ENCODE data around the gene RNLS. TPM values are rescaled to one million over a fixed set of nuclear protein-coding genes. Genes with fewer than 3 reads are reported as not detected.

The RNLS gene
- total and polyA plus RNA-seq, 5 experiments from 2014 or later = 2.2 to 3.8 (median 3.1) TPM

DNA sequence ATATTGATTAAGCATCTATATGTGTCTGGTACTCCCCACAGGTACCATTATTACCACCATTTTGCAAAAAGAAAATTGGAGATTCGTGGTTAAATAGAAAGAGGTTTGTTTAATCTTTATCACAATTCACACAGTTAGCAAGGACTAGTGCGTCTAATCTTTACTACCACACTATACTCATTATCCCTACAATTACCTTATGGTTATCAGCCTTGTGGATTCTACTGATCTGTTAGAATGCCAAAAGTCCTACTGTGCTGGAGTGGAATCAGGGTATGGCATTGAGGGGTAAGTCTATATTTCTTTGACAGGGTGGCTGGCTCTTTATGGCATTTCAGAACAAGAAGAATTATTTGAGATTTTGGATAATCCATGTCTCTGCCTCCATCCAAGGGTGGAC is 156.1 kb downstream of the RNLS start:
- no peak for DNase-seq
- ATAC-seq = no peak
- H3K4me3 Mint-ChIP-seq = no peak overlapping the region
- H3K27me3 Mint-ChIP-seq = peaks cover 0 to 1% (median 0%) of the 10 kb centered on the region in 5 donors
- H3K27ac Mint-ChIP-seq = no peak overlapping the region
- H3K4me1 Mint-ChIP-seq = peaks cover 2 to 6% (median 3%) of the 10 kb centered on the region in 4 donors
- H3K36me3 Mint-ChIP-seq = no peaks in the 10 kb centered on the region
- peaks cover 0 to 3% (median 0%) of the 10 kb centered on the region in 9 donors for H3K9me3 Mint-ChIP-seq
- POLR2A ChIA-PET = no interaction called here

DNA sequence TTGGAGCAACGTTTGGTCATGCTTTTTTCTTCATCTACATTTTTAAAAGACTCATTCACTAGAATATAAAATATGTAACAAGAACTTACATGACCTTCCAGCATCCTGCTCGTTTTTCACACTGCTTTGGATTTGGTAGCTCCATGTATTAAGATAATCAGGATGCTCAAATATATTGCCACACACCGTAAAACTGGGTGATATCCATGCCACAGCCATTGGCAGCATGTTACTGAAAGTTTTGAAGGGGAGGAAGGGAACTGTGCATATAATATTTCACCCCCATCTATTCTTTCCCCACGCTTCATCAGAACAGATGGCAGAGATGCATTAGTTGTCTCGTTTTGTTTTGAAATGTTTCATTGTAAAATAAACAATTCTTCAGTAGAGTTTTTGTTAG is 158.2 kb downstream of the RNLS start:
- no peak overlapping the region for H3K4me3 Mint-ChIP-seq
- H3K27ac Mint-ChIP-seq = no peak overlapping the region
- POLR2A ChIA-PET = no interaction called here
- H3K4me1 Mint-ChIP-seq = peaks cover 2 to 6% (median 4%) of the 10 kb centered on the region in 4 donors
- ATAC-seq (no peak), DNase-seq (no peak)
- no peaks in the 10 kb centered on the region for H3K36me3 Mint-ChIP-seq
- no peaks in the 10 kb centered on the region for H3K9me3 Mint-ChIP-seq
- H3K27me3 Mint-ChIP-seq = peaks cover 0 to 3% (median 0%) of the 10 kb centered on the region in 5 donors

DNA sequence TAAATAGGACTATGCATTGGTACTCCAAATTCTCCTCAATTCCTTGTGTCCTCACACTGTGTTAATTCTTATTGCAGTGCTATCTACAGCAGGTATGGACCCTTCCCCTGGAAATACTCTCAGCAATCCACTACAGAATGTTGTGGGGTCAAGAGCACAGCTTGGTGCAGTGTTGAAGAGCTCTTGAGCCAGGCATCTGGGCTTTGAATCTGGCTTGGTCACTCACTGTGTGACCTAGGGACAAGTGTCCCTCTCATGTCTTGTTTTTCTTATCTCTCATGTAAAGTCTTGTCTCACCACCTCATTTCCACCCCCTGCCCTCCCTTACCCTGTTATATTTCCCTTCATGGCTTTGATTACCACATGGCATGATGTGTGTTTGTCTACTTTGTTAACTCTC is 159.4 kb downstream of the RNLS start:
- ATAC-seq = no peak
- Mint-ChIP-seq H3K36me3 (no peaks in the 10 kb centered on the region), H3K9me3 (no peaks in the 10 kb centered on the region), H3K4me3 (no peak overlapping the region), H3K27me3 (peaks cover 0 to 3% (median 0%) of the 10 kb centered on the region in 5 donors), H3K27ac (no peak overlapping the region), H3K4me1 (peaks cover 2 to 6% (median 4%) of the 10 kb centered on the region in 4 donors)
- no peak for DNase-seq
- POLR2A ChIA-PET = no interaction called here

DNA sequence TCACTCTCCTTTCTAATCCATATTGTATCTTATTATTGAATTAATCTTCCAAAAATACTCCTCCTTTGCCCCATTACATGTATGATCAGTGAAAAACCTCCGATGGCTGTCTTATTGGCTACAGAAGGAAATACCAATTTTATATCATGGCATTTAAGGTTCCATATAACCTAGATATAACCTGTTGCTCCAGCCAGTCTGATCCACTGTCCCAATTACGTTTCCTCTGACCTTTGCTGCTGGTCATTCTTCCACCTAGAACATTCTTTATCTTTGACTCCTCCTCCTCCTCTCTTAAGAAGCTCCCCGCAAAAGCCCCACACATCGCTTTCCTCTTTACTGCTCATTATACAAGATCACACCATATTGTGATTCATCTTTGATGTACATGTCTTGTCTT is 161.5 kb downstream of the RNLS start:
- Mint-ChIP-seq H3K4me1 (peaks cover under 1 to 4% (median 2%) of the 10 kb centered on the region in 4 donors), H3K36me3 (no peaks in the 10 kb centered on the region), H3K9me3 (no peaks in the 10 kb centered on the region), H3K27ac (no peak overlapping the region), H3K27me3 (peaks cover 0 to 3% (median 0%) of the 10 kb centered on the region in 5 donors), H3K4me3 (no peak overlapping the region)
- DNase-seq (no peak), ATAC-seq (no peak)
- POLR2A ChIA-PET = no interaction called here

DNA sequence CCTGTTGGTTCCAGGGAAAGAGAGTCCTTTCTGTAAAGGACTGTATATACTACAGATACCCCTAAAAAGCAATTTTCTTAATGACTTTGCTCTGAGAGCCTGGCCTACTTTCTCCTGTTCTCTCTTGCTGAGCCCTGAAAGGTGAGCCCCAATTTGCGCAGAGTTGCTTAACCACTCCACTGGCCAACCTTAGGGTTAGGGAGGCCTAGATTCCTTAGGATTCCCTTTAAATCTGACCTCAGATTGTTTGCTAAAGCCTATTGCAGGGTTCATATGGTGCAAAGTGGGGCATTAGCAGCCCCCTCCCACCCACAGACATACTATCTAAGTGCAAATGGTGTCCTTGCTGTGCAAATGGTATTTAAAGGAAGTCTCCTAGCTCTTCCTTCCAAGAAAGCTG is 164.2 kb downstream of the RNLS start:
- POLR2A ChIA-PET = no interaction called here
- Mint-ChIP-seq H3K4me1 (peaks cover 0 to 2% (median under 1%) of the 10 kb centered on the region in 4 donors), H3K36me3 (no peaks in the 10 kb centered on the region), H3K4me3 (no peak overlapping the region), H3K27ac (peak overlapping the region in 1 of 10 donors; percentile 30), H3K9me3 (no peaks in the 10 kb centered on the region), H3K27me3 (peaks cover 0 to 3% (median 0%) of the 10 kb centered on the region in 5 donors)
- DNase-seq (no peak), ATAC-seq (no peak)

DNA sequence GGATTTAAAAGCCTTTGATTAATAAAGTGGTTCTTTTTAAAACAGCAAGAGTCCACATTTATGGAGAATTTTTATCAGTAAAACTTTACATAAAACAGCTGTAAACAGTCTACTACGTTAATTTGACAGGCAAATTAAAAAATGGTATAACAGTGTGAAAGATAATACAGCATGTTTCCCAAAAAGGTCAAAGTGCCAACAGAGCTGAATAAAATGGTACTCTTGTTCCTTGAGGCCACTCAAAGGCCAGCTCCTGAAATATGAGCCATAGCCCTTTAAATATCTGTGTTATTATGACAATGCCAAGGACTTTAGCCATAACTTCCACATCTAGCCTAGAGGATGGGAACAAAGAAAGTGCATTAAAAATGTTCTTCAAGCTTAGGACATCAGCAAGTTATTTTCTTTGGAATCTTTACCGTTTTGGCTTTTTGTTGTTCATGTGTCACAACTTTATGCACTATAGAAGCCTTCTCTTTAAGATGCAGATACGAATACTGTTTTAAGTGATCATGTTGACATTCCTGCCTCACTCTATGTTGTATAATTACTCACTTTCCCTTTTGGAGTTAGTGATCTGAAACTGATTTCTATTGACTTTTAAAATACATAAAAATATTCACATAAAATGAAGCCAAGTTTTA is 165.6 kb downstream of the RNLS start:
- DNase-seq = no peak
- Mint-ChIP-seq H3K9me3 (no peaks in the 10 kb centered on the region), H3K27ac (no peak overlapping the region), H3K4me1 (peaks cover 0 to 2% (median under 1%) of the 10 kb centered on the region in 4 donors), H3K27me3 (peaks cover 0 to 3% (median 0%) of the 10 kb centered on the region in 5 donors), H3K36me3 (no peaks in the 10 kb centered on the region), H3K4me3 (no peak overlapping the region)
- ATAC-seq = no peak
- POLR2A ChIA-PET = no interaction called here

DNA sequence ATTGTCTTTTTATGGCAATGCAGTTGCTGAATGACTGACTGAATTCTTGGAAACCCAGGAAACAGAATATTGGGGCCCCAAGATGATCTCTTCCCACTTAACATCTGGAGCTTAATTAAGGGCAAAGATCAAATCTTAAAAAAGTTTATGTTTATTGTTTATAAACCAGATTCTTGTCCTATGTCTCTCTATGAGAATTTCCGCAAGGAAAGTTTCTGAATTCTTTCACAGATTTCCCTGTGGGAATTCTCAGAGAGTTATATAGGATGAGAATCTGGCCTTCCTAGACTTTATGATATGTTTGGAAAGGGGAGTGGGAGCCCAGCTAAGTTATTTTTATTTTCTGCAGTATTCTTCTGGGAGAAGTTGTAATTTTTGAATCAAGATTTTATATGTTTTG is 166.3 kb downstream of the RNLS start:
- H3K4me1 Mint-ChIP-seq = peaks cover 0 to 1% (median under 1%) of the 10 kb centered on the region in 4 donors
- no peak for ATAC-seq
- peaks cover 0 to 2% (median 0%) of the 10 kb centered on the region in 5 donors for H3K27me3 Mint-ChIP-seq
- no peaks in the 10 kb centered on the region for H3K9me3 Mint-ChIP-seq
- DNase-seq = no peak
- H3K4me3 Mint-ChIP-seq = no peak overlapping the region
- POLR2A ChIA-PET = no interaction called here
- H3K27ac Mint-ChIP-seq = no peak overlapping the region
- H3K36me3 Mint-ChIP-seq = no peaks in the 10 kb centered on the region

DNA sequence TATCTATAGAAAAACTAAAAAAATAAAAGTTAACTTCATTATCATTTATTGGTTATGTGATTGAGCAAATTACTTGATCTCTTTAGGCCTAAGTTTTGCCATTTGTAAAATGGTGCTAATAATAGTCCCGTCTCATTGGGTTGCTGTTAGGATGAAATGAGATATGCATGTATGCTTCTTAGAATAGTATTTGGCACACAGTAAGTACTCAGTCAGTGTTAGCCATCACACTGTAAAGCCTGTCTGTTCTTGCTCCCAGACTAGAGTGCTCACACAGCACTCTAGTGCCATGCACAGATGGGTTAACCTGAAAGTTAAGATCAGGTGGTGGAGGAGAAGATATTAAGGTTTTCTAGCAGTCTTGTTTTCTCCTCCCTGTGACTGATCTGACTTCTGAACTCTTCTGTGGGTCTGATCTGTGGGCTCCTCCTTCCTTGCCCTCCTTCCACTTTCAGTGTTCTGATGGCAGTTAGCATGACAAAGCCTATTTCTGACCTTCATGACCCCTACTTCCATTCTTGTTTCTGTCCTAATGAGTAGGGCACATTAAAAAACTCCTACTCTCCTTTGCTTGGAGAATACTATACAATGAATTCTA is 167.5 kb downstream of the RNLS start:
- Mint-ChIP-seq H3K36me3 (no peaks in the 10 kb centered on the region), H3K27me3 (no peaks in the 10 kb centered on the region), H3K9me3 (no peaks in the 10 kb centered on the region), H3K27ac (no peak overlapping the region), H3K4me3 (no peak overlapping the region), H3K4me1 (peaks cover 0 to 1% (median 0%) of the 10 kb centered on the region in 4 donors)
- no peak for ATAC-seq
- POLR2A ChIA-PET = no interaction called here
- no peak for DNase-seq

DNA sequence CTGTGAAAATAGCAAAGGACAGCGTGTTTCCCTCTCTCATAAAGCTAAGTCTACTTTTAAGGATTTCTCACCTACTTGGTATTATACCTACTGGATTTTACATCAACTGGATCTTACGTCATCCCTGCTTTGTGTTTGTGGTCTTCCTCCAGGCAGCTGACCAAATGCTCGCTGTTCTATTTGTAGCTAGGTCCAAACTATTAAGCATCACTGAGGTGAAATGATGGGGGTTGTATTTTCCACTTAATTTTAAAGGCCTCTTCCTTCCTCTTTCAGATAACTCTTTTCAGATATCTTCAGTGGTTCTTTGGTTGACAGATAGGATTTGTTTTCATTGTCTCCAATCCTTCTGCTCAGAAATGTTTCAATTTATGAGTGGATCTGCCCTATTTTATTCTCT is 169.7 kb downstream of the RNLS start:
- H3K27ac Mint-ChIP-seq = no peak overlapping the region
- no peaks in the 10 kb centered on the region for H3K9me3 Mint-ChIP-seq
- H3K4me3 Mint-ChIP-seq = no peak overlapping the region
- POLR2A ChIA-PET = no interaction called here
- no peak for DNase-seq
- ATAC-seq = no peak
- no peaks in the 10 kb centered on the region for H3K27me3 Mint-ChIP-seq
- no peaks in the 10 kb centered on the region for H3K36me3 Mint-ChIP-seq
- peaks cover 0 to 1% (median 0%) of the 10 kb centered on the region in 4 donors for H3K4me1 Mint-ChIP-seq

DNA sequence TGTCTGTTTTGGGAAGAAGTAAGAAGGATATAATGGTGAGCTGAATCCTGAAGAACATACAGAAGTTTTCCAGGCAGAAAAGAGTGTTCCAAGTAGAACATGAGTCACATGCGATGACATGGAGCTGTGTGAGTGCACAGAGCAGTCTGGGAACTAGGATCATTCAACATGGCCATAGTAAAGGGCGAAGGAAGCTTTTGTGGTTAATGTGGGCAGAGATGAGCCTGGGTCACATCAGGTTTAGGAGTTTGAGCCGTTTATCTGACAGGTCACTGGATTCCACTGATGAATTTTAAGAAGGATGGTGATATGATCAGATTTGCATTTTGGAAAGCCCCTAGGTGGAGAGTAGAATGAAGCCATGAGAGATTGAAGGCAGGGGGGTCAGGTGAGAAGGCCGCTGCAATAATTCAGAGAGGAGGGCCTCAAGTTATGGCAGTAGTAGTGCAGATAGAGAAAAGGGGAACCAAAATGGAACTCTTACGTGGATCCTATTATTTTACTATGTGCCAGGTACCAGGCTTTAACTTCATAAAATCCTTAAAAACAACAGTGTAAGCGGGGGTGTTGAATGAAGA is 171.3 kb downstream of the RNLS start:
- H3K27ac Mint-ChIP-seq = no peak overlapping the region
- no peak overlapping the region for H3K4me3 Mint-ChIP-seq
- H3K27me3 Mint-ChIP-seq = no peaks in the 10 kb centered on the region
- H3K9me3 Mint-ChIP-seq = peaks cover 0 to under 1% (median 0%) of the 10 kb centered on the region in 9 donors
- DNase-seq (no peak), ATAC-seq (no peak)
- POLR2A ChIA-PET = interaction anchor here (0.7 kb wide), 1 partner anchor 34 kb away, joined by 3 read pairs; no protein-coding TSS in a partner anchor
- peaks cover 0 to 6% (median 0%) of the 10 kb centered on the region in 4 donors for H3K4me1 Mint-ChIP-seq
- H3K36me3 Mint-ChIP-seq = no peaks in the 10 kb centered on the region

DNA sequence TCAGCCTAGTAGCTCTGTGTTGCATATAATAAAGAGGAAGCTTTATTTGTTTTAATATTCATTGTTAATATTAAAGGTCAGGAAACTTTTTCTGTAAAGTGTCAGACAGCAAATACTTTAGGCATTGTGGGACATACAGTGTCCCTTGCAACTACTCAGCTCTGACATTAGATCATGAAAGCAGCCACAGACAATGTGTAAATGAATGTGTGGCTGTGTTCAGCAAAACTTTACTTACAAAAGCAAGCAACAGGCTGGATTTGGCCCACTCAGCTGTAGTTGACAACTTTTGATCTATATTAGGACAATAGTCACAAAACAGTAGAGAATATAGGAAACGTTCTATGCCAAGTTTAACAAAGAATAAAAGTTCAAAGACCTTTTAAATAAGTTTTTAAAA is 173.3 kb downstream of the RNLS start:
- Mint-ChIP-seq H3K4me1 (peaks cover 0 to 6% (median 0%) of the 10 kb centered on the region in 4 donors), H3K27ac (no peak overlapping the region), H3K9me3 (peaks cover 0 to 9% (median 0%) of the 10 kb centered on the region in 9 donors), H3K4me3 (no peak overlapping the region), H3K27me3 (no peaks in the 10 kb centered on the region), H3K36me3 (peaks cover 0 to 7% (median 6%) of the 10 kb centered on the region in 3 donors)
- no peak for DNase-seq
- no peak for ATAC-seq
- POLR2A ChIA-PET = no interaction called here

DNA sequence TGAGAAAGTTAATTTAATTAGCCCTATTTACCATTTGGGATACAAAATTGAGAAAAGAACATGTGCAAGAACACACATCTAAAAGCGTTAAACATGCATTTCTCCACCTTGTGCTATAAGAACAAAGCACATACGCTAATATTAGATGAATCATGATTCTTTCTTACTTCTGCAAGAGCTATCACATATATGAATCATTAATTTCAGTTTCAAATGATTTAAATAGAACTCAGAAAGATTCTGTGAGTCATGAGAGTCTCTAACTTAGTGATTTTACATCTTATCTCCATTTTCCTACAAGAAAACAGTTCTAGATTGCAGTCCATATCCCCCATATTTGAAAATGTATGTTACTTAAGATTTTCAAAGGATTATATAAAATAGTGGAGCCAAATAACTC is 173.9 kb downstream of the RNLS start:
- POLR2A ChIA-PET = no interaction called here
- ATAC-seq (no peak), DNase-seq (no peak)
- H3K36me3 Mint-ChIP-seq = peaks cover 0 to 7% (median 6%) of the 10 kb centered on the region in 3 donors
- no peak overlapping the region for H3K27ac Mint-ChIP-seq
- no peak overlapping the region for H3K4me3 Mint-ChIP-seq
- no peaks in the 10 kb centered on the region for H3K27me3 Mint-ChIP-seq
- H3K4me1 Mint-ChIP-seq = peaks cover 0 to 5% (median 0%) of the 10 kb centered on the region in 4 donors
- H3K9me3 Mint-ChIP-seq = peaks cover 0 to 9% (median 0%) of the 10 kb centered on the region in 9 donors

DNA sequence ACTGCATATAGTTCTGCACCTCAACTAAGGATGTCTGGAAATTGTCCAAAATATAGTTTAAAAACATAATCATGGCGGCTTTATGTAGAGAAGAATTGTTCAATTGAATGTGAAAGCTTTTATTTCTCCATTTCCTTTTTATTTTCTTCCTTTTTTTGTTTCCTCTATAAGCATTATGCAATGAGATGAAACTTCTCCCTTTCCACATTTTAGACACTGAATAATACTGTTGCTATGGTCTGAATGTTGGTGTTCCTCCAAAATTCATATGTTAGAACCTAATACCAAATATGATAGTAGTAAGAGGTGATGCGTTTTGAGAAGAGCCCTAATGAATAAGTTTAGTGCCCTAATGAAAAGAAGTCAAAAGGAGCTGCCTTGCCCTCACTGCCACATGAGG is 175.0 kb downstream of the RNLS start:
- Mint-ChIP-seq H3K4me3 (no peak overlapping the region), H3K27ac (no peak overlapping the region)

More for the DNA sequence above, 175.0 kb downstream of the RNLS start:
- DNase-seq = no peak
- Mint-ChIP-seq H3K36me3 (peaks cover 0 to 7% (median 6%) of the 10 kb centered on the region in 3 donors), H3K27me3 (no peaks in the 10 kb centered on the region), H3K4me1 (peaks cover 0 to 5% (median 0%) of the 10 kb centered on the region in 4 donors), H3K9me3 (peaks cover 0 to 9% (median 0%) of the 10 kb centered on the region in 9 donors)
- no peak for ATAC-seq
- POLR2A ChIA-PET = no interaction called here
